Right hindlimb (tissue), 1 donor: ENCODE data around the gene KRTAP12-2.
"Not testable (repeated sequence)": the region's sequence is repeated elsewhere in the genome, so short reads cannot be mapped to it uniquely, and the experiment has no call there.

Experiments used
- DNase-seq: peaks from one replicate; pipeline ENCODE4 v3.0.0-alpha.2; 2018

KRTAP12-2 gene

GRCh38 chr21:44648557-44649311 lies 18.0 kb downstream of the KRTAP12-2 start:
- DNase-seq, result no peak

DNA sequence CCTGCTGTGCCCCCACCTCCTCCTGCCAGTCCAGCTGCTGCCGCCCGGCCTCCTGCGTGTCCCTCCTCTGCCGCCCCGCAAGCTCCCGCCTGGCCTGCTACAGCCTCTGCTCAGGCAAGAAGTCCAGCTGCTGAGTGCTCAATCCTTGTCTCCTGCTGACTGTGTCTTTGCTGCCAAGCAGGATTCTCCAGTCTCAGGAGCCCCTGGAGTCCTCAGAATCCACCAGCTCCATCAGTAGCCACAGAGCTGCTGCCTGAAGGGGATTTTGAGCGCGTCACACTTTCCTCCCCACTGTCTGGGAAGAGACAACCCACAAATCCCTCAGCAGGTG lies 19.5 kb downstream of the KRTAP12-2 start:
- no peak for DNase-seq

- not testable (repeated sequence) for DNase-seq
These were observed 20.1 kb downstream of the KRTAP12-2 start, which contains the start of gene KRTAP10-11 for GRCh38 chr21:44646366-44647221. KRTAP10-11 (plus strand) TSS chr21:44646414; CDS start chr21:44646459, 45 bp downstream.

DNA sequence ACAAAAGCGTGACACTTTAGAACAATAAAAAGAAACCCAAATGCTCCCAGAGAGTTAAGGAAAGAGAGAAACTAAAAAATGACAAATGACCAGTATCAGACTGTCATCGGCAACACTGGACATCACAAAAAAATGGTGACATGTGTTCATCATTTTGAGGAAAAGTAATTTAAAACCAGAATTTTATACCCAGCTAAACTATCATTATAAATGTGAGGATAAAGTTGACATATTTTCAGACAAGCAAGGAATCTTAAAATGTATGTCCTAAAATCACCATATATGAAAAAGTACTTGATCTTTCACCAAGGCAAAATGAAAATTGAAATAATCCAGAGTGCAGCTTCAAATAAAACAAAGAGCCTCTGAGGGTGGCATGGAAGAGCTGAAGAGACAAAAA lies 21.8 kb downstream of the KRTAP12-2 start:
- DNase-seq, result no peak

DNA sequence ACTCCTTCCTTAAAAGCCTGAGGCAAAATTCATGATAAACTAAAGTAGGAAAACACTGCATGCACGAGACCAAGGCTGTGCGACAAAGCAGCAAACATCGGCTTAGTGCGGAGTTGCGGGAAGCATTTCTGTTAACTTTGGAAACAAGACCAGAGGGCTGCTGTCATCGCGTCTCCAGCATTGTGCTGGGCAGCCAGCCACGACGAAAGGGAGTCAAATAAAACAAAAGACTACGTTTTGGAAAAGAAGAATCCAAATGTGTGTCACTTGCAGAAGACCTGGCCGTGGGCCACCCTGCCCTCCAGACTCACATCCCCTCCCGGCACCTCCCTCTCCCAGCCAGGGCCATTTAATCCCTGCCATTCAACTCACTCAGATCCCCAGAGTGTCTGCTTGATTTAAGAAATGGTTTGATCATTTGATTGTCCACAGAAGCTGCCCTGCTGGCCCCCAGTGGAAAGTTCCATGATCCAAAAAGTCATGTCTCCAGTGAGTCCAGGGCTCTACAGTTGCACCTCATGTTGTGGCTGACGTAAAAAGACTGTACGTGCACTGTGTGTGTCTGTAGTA lies 22.9 kb downstream of the KRTAP12-2 start:
- no peak for DNase-seq

DNA sequence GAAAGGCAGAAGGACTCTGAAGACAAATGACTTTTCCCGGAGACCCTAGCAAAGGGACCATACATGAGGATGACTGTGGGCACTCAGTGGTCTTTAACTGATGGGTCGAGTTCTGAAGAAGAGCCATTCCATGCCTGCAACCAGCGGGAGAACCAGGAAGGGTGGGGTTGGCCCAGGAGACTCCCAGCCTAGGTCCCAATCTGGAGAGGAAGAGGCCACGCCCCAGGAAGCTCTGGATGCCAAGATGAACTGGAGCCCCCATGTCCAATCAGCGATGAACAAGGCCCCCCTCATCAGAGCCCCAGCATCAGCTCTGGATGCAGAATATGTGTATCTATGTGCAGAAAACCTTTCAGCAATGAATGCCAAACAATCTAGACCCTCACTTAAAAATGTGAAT lies 26.0 kb downstream of the KRTAP12-2 start:
- no peak for DNase-seq

- no peak for DNase-seq
These were observed 27.4 kb downstream of the KRTAP12-2 start for GRCh38 chr21:44639331-44639655.

GRCh38 chr21:44638506-44639330 lies 28.0 kb downstream of the KRTAP12-2 start:
- DNase-seq, result not testable (repeated sequence)

DNA sequence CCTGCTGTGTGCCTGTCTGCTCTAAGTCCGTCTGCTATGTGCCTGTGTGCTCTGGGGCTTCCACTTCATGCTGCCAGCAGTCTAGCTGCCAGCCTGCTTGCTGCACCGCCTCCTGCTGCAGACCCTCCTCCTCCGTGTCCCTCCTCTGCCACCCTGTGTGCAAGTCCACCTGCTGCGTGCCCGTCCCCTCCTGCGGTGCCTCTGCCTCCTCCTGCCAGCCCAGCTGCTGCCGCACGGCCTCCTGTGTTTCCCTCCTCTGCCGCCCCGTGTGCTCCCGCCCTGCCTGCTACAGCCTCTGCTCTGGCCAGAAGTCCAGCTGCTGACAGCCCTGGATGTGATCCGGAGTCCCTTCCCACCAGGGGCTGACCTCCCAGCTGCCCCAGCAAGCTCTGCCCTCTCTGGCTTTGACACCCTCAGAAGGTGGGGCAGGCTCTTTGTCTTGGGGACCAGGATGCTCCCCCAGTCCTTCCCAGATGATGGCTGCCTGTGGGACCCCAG lies 28.8 kb downstream of the KRTAP12-2 start:
- not testable (repeated sequence) for DNase-seq

DNA sequence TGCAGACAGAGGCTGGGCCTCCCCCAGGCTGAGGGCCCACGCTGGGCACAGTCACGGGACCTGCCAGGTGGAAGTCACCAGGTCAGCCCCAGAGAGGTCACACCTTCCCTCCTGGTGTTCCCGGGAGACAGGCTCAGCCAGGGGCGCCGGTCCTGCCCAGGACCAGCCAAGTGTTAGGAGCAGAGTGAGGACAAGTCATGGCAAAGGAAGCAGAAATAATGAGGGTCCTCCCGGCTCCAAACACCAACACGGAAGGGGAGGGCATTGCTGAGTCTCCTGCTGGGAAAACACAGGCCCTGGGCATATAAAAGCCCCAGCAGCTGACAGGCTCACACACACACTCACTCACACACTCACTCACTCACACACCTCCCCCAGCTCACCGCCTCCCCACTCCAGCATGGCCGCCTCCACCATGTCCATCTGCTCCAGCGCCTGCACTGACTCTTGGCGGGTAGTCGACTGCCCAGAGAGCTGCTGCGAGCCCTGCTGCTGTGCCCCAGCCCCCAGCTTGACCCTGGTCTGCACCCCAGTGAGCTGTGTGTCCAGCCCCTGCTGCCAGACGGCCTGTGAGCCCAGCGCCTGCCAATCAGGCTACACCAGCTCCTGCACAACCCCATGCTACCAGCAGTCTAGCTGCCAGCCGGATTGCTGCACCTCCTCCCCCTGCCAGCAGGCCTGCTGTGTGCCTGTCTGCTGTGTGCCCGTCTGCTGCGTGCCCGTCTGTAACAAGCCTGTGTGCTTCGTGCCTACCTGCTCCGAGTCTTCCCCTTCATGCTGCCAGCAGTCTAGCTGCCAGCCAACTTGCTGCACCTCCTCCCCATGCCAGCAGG lies 29.5 kb downstream of the KRTAP12-2 start, which contains the start of gene KRTAP10-10:
TSS of gene KRTAP10-10 (plus strand) at position 339 of the 833 bp plus-strand sequence. CDS start at position 401, 62 bp downstream.
- DNase-seq, result no peak

DNA sequence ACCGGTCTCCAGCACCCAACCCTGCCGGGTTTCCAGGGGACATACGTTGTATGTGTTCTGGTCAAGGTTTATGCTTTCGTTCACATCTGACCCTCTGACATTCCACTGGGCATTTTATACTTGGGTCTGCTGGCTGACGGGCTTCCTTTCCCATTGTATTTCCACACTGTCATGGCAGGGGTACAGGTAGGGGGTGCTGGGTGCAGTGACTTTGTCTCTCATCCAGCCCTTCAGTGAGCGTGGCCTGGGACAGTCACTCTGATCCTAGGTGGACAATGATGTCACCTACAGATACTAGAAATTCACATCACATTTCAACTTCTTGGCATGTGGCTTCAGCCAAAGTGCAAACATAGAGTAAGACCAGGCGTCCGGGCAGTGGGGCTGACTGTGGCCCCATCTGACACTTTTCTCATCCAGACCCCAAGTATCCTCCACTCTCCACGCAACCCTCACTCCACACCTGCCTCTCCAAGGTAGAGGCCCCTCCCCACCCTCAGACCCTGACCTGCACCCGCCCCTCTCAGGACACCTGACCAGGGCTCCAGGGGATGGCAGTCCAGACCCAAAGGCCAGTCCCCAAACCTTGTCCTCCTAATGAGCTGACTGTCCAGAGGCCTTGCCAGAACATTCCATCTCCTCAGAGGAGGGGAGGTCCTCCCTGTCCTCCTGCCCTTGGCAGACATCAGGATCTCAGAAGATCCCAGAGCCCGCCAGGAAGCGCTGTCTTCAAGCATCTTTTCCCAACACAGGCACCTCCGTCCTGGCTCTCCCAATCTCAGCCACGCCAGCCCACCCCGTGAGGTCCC lies 30.3 kb downstream of the KRTAP12-2 start:
- DNase-seq, result no peak

DNA sequence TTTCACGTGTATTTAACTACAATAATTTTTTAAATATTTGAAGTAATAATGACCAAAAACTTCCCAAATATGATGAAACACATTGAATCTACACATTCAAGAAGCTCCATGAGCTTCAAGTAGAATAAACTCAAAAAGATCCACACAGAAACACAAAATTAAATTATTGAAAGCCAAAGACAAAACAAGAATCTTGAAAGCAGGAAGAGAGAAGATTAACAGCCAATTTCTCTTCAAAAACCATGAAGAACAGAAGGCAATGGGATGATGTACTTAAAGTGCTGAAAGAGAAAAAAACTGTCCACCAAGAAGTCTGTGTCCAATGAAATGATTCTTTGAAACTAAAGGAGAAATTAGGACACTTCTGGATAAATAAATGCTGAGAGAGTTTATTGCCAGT lies 34.7 kb downstream of the KRTAP12-2 start:
- no peak for DNase-seq

DNA sequence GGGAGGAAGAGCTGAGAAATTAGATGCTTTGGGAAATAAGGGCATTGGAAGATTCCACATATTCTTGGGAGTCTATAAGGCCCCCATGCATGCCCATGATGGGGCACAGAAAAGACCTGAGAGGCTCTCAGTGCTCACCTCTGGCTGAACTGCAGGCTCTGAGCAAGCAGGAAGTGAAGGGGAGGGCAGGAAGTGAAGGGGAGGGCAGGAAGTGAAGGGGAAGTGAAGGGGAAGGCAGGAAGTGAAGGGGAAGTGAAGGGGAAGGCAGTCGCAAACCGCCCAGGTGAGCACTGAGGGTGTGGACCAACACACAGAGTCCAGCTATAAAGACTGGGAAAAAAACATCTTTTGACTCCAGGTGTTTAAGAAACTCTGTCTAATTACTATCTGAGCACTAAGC lies 36.3 kb downstream of the KRTAP12-2 start:
- DNase-seq, result no peak

DNA sequence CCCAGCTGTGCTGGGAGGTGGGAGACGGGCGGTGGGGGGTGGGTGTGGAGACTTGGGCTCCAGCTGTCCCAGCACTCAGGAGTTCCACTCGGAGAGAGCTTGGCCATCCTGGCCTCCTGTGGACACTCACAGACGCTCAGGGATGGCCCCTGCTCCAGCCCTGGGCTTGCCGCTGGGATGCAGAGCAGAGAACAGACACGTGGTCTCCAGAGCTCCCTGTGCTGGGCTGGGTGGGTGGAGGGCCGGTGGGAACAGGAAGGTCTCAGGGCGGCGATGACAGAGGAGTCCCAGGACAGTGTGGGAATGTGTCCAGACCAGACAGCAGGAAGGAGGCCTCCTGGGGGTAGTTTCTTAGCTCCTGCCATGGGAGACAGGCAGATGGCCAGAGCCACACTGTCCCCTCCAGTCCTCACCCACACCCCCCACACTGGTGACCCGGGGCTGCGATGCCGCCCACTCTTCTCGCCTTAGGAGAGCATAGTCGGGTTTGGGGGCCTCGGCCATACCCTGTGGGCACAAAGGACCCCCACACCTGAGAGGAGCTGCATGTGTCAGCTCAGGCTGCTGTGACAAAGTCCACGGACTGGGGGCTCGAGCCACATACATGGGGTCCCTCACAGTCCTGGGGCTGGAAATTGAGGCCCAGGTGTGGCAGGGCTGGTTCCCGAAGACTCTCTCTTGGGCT lies 37.9 kb downstream of the KRTAP12-2 start:
- DNase-seq, result no peak

DNA sequence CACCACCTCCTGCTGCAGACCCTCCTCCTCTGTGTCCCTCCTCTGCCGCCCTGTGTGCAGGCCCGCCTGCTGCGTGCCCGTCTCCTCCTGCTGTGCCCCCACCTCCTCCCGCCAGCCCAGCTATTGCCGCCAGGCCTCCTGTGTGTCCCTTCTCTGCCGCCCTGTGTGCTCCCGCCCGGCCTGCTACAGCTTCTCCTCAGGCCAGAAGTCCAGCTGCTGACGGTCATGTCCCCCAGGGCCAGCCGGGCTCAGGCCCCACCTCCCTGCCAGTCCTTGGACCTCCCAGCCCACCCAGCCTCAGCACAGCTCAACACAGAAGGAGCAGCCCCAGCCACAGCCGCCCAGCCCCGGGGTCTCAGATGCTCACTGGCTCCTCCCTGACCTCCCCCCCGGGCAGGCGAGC lies 38.9 kb downstream of the KRTAP12-2 start:
- not testable (repeated sequence) for DNase-seq

GRCh38 chr21:44627181-44627822 lies 39.4 kb downstream of the KRTAP12-2 start:
- not testable (repeated sequence) for DNase-seq

GRCh38 chr21:44626673-44627143 lies 40.0 kb downstream of the KRTAP12-2 start, which contains the start of gene KRTAP10-9:
KRTAP10-9 (plus strand) TSS chr21:44627093; CDS start chr21:44627172, 79 bp downstream.
- no peak for DNase-seq

- no peak for DNase-seq
These were observed 40.5 kb downstream of the KRTAP12-2 start for GRCh38 chr21:44626262-44626661.

- DNase-seq, result no peak
These were observed 41.0 kb downstream of the KRTAP12-2 start for GRCh38 chr21:44625756-44626155.
